Spleen (tissue), 7 donors: ENCODE measurements around the gene UBAP1.

Source experiments
- POLR2A ChIP-seq, 3 donors: fragments of 450-650 bp; IDR thresholded peaks; one replicate each; pipeline ENCODE4 v1.5.1; 2017; ENCODE audit warnings: antibody characterized with exemption in 3 of 3, mild to moderate bottlenecking in 1 of 3
- POLR2AphosphoS5 ChIP-seq, 3 donors: sonication (generic); formaldehyde crosslinking; IDR thresholded peaks; one replicate each; pipeline ENCODE4 v1.5.1; 2017; ENCODE audit warnings: antibody characterized with exemption in 3 of 3
- TF ChIP-seq, protein P1 (sequence below), 11 experiments: fragments of 200-600 bp in 7 of 11; fragments of 450-650 bp in 4 of 11; sonication (generic) in 4 of 11; IDR thresholded peaks in 8 of 11; conservative IDR thresholded peaks in 3 of 11; 1 replicate in 7 of 11; 2 replicates in 4 of 11; pipeline versions ENCODE4 v1.4.0 to v1.8.0; 2016 to 2021; ENCODE audit warnings: antibody characterized with exemption in 11 of 11, inconsistent platforms in 4 of 11, mild to moderate bottlenecking in 1 of 11
- donor health status: DM: no; HTN: no; CAD: no; lungs with moderate emphysema.
- donor health status: DM: no; HTN: no; CAD: no.
- donor health status: DM: no; HTN: no; CAD: no.

DNA sequence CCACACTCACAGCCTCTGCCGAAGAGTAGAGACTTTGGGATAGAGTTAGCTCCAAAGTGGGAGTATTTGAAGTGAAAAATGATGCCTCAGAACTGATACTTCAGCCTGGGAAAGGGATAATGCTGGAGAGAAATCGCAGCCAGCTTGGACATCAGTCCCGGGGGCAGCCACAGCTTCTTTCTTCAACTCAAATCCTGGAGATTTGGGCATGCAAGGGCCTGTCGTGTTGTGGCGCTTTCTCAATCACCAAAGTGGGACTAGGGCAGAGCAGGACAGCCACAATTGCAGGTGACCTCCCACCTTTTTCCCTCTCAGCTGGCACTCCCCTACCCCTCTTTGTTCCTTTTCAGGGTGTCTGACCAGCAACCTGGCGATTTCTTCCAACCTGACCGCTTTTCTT, 70.4 kb downstream of the UBAP1 start:
- TF ChIP-seq, protein P1, sequence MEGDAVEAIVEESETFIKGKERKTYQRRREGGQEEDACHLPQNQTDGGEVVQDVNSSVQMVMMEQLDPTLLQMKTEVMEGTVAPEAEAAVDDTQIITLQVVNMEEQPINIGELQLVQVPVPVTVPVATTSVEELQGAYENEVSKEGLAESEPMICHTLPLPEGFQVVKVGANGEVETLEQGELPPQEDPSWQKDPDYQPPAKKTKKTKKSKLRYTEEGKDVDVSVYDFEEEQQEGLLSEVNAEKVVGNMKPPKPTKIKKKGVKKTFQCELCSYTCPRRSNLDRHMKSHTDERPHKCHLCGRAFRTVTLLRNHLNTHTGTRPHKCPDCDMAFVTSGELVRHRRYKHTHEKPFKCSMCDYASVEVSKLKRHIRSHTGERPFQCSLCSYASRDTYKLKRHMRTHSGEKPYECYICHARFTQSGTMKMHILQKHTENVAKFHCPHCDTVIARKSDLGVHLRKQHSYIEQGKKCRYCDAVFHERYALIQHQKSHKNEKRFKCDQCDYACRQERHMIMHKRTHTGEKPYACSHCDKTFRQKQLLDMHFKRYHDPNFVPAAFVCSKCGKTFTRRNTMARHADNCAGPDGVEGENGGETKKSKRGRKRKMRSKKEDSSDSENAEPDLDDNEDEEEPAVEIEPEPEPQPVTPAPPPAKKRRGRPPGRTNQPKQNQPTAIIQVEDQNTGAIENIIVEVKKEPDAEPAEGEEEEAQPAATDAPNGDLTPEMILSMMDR (IDR thresholded peaks at IDR 0.05 in 8 of 11, conservative IDR thresholded peaks at IDR 0.05 in 3 of 11), result no peak
- TF ChIP-seq POLR2AphosphoS5 (IDR thresholded peaks at IDR 0.05) (no peak), POLR2A (IDR thresholded peaks at IDR 0.05) (no peak)
